Testis (tissue), 3 donors: ENCODE data around the gene ATOH7. TPM values are rescaled to one million over a fixed set of nuclear protein-coding genes. Genes with fewer than 3 reads are reported as not detected.

Experiments
- DNase-seq: peaks from one replicate; pipeline ENCODE4 v3.0.0-alpha.2; 2019
- H3K27ac ChIP-seq, 2 donors: fragments of 200-600 bp; sonication (generic); one replicate each; pipeline ENCODE4 v1.5.1; 2019
- H3K27me3 ChIP-seq: fragments of 200-600 bp; sonication (generic); one replicate; pipeline ENCODE4 v1.5.1; 2019
- H3K36me3 ChIP-seq: fragments of 200-600 bp; sonication (generic); one replicate; pipeline ENCODE4 v1.5.1; 2017; ENCODE audit warnings: low read depth; ENCODE audit errors: missing control alignments
- H3K4me1 ChIP-seq: fragments of 200-600 bp; sonication (generic); one replicate; pipeline ENCODE4 v1.5.1; 2019
- H3K4me3 ChIP-seq, 2 donors: fragments of 200-600 bp; sonication (generic); one replicate each; pipeline ENCODE4 v1.5.1; 2017 to 2019
- H3K9me3 ChIP-seq: fragments of 200-600 bp; sonication (generic); one replicate; pipeline ENCODE4 v1.5.1; 2017
- POLR2A ChIP-seq: fragments of 450-650 bp; IDR thresholded peaks from one replicate; pipeline ENCODE4 v1.6.1; 2017; ENCODE audit warnings: antibody characterized with exemption, mild to moderate bottlenecking, moderate library complexity
- WGBS, 2 donors: methylation state at CpG; one replicate each; pipeline ENCODE4 v1.1.5; 2018; 5-methylcytosine and 5-hydroxymethylcytosine counted together
- intact Hi-C: fragments of 100-400 bp; cut with DNase I; formaldehyde crosslinking; loops from one replicate; pipeline ENCODE4 v1.15.1; 2023; ENCODE audit warnings: low total_unique reads
- polyA plus RNA-seq: library from polyadenylated mRNA; stranded (reverse); fragments of 350-450 nt; fragmentation: Illumina TruSeq; extraction: RNeasy Lipid Tissue Mini Kit (QIAGEN cat#74804); gene quantifications from one replicate; pipeline ENCODE4 v1.2.3, GENCODE V29; 2014; ENCODE audit warnings: low read depth, low replicate concordance; ENCODE audit not compliant: insufficient read depth
- total RNA-seq, 2 donors: library from RNA; depleted of rRNA; stranded (reverse); fragments of >200 nt; gene quantifications; one replicate each; pipeline ENCODE4 v1.2.3, GENCODE V29; 2016
- TF ChIP-seq, protein P1 (sequence below), 3 experiments: fragments of 450-650 bp in 2 of 3; fragments of 200-600 bp in 1 of 3; sonication (generic) in 1 of 3; IDR thresholded peaks; one replicate each; pipeline ENCODE4 v1.5.1; 2016 to 2019; ENCODE audit warnings: antibody characterized with exemption in 3 of 3, mild to moderate bottlenecking in 2 of 3, moderate library complexity in 1 of 3

ATOH7 gene
- total and polyA plus RNA-seq, 3 donors from 2014 or later: 0.21 to 1.2 (median 0.63) TPM

DNA sequence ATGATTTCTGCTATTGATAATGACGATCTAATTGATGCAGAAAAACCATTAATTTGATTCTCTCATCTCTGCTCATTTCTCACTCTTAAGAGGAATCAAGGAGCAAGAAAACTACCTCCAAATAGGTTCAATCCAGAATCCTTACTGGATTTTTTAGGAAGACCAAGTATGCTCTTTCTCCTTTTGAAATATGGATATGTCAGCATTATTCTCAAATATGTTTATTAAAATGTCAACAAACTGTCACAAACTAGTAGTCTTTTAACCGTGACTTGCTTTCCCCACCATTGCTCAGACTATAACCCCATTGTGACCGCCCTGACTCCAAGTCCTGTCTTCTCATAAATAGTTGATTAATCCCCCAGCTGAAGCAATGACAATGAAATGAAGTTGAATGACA lies 1.1 kb upstream of the ATOH7 start:
- H3K4me3 ChIP-seq: no peak overlapping the region
- intact Hi-C loops: no loop called here
- H3K27me3 ChIP-seq: no peaks in the 10 kb centered on the region
- no peak overlapping the region for H3K27ac ChIP-seq
- no peaks in the 10 kb centered on the region for H3K4me1 ChIP-seq
- TF ChIP-seq, protein P1, sequence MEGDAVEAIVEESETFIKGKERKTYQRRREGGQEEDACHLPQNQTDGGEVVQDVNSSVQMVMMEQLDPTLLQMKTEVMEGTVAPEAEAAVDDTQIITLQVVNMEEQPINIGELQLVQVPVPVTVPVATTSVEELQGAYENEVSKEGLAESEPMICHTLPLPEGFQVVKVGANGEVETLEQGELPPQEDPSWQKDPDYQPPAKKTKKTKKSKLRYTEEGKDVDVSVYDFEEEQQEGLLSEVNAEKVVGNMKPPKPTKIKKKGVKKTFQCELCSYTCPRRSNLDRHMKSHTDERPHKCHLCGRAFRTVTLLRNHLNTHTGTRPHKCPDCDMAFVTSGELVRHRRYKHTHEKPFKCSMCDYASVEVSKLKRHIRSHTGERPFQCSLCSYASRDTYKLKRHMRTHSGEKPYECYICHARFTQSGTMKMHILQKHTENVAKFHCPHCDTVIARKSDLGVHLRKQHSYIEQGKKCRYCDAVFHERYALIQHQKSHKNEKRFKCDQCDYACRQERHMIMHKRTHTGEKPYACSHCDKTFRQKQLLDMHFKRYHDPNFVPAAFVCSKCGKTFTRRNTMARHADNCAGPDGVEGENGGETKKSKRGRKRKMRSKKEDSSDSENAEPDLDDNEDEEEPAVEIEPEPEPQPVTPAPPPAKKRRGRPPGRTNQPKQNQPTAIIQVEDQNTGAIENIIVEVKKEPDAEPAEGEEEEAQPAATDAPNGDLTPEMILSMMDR (IDR thresholded peaks at IDR 0.05): no peak
- no peak for TF ChIP-seq POLR2A
- H3K9me3 ChIP-seq: no peaks in the 10 kb centered on the region
- no peak for DNase-seq
- WGBS, 2 donors: 79 to 91% methylated on average over 3 of the region's 3 CpGs
- no peaks in the 10 kb centered on the region for H3K36me3 ChIP-seq

DNA sequence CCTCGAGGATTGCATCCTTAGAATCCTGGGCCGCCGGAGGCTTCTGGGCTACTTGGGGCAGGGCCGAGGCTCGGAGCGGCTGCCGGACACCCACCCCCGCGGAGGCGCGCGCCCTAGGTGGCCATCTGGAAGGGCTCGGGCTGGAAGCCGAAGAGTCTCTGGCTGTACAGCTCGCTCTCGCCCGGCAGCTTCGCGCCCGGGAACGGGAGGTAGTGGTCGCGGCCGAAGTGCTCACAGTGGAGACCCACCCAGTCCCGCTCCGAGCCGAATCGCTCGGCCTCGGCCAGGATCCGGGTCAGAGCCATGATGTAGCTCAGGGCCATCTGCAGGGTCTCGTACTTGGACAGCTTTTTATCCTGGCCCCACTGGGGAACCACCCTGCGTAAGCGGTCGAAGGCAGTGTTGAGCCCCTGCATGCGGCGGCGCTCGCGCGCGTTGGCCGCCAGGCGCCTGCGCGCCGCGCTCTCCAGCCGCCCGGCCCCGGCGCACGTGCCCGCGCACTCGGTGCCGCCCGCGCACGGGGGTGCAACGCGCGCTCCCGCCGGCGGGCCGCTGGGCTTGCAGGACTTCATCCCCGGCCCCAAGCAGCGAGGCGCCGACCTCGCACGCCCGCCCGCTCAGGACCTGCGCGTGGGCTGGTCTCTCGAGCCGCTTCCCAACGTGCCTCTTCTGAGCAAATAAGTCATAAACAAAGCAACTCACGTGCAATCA lies 652 bp downstream of the ATOH7 start:
- no peak for TF ChIP-seq POLR2A
- TF ChIP-seq, protein P1 (IDR thresholded peaks at IDR 0.05): peak in 1 of 3 experiments; percentile 14
- WGBS, 2 donors: 0 to 1% methylated on average over 13 to 79 of the region's 81 CpGs
- intact Hi-C loops: no loop called here

DNA sequence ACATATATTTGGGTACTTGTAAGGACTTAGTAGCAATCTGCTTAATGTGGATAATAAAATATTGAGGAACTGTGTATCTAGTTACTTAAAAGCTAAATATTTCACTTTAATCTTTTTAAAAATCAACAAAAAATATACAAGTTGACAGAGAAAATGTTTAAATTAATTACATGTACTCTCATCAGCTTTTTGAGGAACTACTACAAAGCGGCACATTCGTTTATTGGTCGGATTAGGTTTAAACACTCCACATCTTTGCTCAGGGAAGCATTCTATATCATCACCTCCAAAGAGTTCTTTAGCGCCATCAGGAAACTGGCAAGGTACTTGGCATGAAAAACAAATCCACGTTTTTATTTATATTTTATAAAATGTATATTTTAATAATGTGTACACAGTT lies 1.6 kb downstream of the ATOH7 start:
- Histone ChIP-seq H3K4me3 (no peak overlapping the region), H3K9me3 (no peaks in the 10 kb centered on the region), H3K27ac (no peak overlapping the region), H3K27me3 (no peaks in the 10 kb centered on the region), H3K36me3 (no peaks in the 10 kb centered on the region), H3K4me1 (no peaks in the 10 kb centered on the region)
- intact Hi-C loops: no loop called here
- WGBS, 2 donors: 59 to 67% methylated on average over 5 of the region's 5 CpGs
- no peak for TF ChIP-seq POLR2A
- TF ChIP-seq, protein P1 (IDR thresholded peaks at IDR 0.05): no peak
- no peak for DNase-seq

More for the DNA sequence above, 652 bp downstream of the ATOH7 start:
- no peaks in the 10 kb centered on the region for H3K4me1 ChIP-seq
- no peaks in the 10 kb centered on the region for H3K36me3 ChIP-seq
- no peaks in the 10 kb centered on the region for H3K27me3 ChIP-seq
- peak overlapping the region; percentile 79 to 88 for H3K27ac ChIP-seq
- peak overlapping the region; percentile 63 to 73 for H3K4me3 ChIP-seq
- DNase-seq: peak; percentile 80
- no peaks in the 10 kb centered on the region for H3K9me3 ChIP-seq

DNA sequence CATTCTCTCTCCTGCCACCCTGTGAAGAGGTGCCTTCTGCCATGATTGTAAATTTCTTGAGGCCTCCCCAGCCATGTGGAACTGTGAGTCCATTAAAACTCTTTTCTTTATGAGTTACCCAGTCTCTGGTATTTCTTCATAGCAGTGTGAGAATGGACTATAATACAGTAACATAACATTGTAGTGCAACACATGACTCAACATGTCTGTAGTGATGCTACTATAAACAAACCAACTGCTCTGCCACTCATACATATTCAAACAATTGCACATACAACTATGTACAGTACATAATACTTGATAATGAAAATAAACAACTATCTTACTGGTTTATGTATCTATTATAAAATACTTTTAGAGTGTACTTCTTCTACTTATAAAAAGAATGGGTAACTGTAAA lies 7.1 kb downstream of the ATOH7 start:
- no peak overlapping the region for H3K27ac ChIP-seq
- DNase-seq: no peak
- no peak overlapping the region for H3K4me3 ChIP-seq
- TF ChIP-seq, protein P1 (IDR thresholded peaks at IDR 0.05): no peak
- TF ChIP-seq POLR2A: no peak
- H3K27me3 ChIP-seq: no peaks in the 10 kb centered on the region
- H3K9me3 ChIP-seq: no peaks in the 10 kb centered on the region
- H3K4me1 ChIP-seq: no peaks in the 10 kb centered on the region
- intact Hi-C loops: no loop called here
- H3K36me3 ChIP-seq: no peaks in the 10 kb centered on the region
